Ishikawa (cell line): ENCODE measurements around the gene RPL28.

Experiments
- CEBPB ChIP-seq: IDR thresholded peaks from 2 replicates; pipeline ENCODE4 v1.6.1; 2012
- CREB1 ChIP-seq: IDR thresholded peaks from 2 replicates; pipeline ENCODE4 v1.6.1; 2012; ENCODE audit warnings: low read depth
- EGR1 ChIP-seq: IDR thresholded peaks from 2 replicates; pipeline ENCODE4 v1.6.1; 2012
- EP300 ChIP-seq: IDR thresholded peaks from 2 replicates; pipeline ENCODE4 v1.6.1; 2012; ENCODE audit warnings: borderline replicate concordance
- FOXM1 ChIP-seq: IDR thresholded peaks from 2 replicates; pipeline ENCODE4 v1.6.1; 2012; ENCODE audit warnings: low read depth, borderline replicate concordance
- MAX ChIP-seq: IDR thresholded peaks from 2 replicates; pipeline ENCODE4 v1.6.1; 2012
- NFIC ChIP-seq: IDR thresholded peaks from 2 replicates; pipeline ENCODE4 v1.6.1; 2012
- RAD21 ChIP-seq: IDR thresholded peaks from 2 replicates; pipeline ENCODE4 v1.6.1; 2012; ENCODE audit warnings: low read depth
- REST ChIP-seq: IDR thresholded peaks from 2 replicates; pipeline ENCODE4 v1.6.1; 2012; ENCODE audit warnings: low read depth, mild to moderate bottlenecking
- TAF1 ChIP-seq: IDR thresholded peaks from 2 replicates; pipeline ENCODE4 v1.6.1; 2012; ENCODE audit warnings: low read depth, mild to moderate bottlenecking
- TCF12 ChIP-seq: IDR thresholded peaks from 2 replicates; pipeline ENCODE4 v1.6.1; 2012; ENCODE audit warnings: low read depth
- TEAD4 ChIP-seq: IDR thresholded peaks from 2 replicates; pipeline ENCODE4 v1.6.1; 2012
- USF1 ChIP-seq: IDR thresholded peaks from 2 replicates; pipeline ENCODE4 v1.6.1; 2012
- YY1 ChIP-seq: IDR thresholded peaks from 2 replicates; pipeline ENCODE4 v1.6.1; 2012; ENCODE audit warnings: low read depth
- ZBTB7A ChIP-seq: IDR thresholded peaks from 2 replicates; pipeline ENCODE4 v1.6.1; 2012; ENCODE audit warnings: low read depth

RPL28 gene

GRCh38 chr19:55340784-55341147 lies 45.0 kb upstream of the RPL28 start:
- TF ChIP-seq CREB1 = no peak
- no peak for TF ChIP-seq YY1
- TF ChIP-seq MAX = no peak
- TF ChIP-seq EGR1 = no peak
- TF ChIP-seq TEAD4 = no peak
- TF ChIP-seq REST = no peak
- no peak for TF ChIP-seq USF1
- no peak for TF ChIP-seq TAF1
- TF ChIP-seq TCF12 = no peak
- no peak for TF ChIP-seq RAD21
- TF ChIP-seq EP300 = no peak
- no peak for TF ChIP-seq ZBTB7A
- TF ChIP-seq CEBPB = no peak
- no peak for TF ChIP-seq NFIC

GRCh38 chr19:55341171-55341588 lies 44.6 kb upstream of the RPL28 start:
- TF ChIP-seq NFIC (no peak), TAF1 (no peak), REST (no peak), CREB1 (no peak), YY1 (no peak), ZBTB7A (no peak), RAD21 (no peak), TEAD4 (no peak), FOXM1 (no peak), USF1 (no peak), EGR1 (no peak), EP300 (no peak), TCF12 (no peak), MAX (no peak), CEBPB (no peak)

GRCh38 chr19:55341595-55342531 lies 43.9 kb upstream of the RPL28 start:
- no peak for TF ChIP-seq TCF12
- no peak for TF ChIP-seq ZBTB7A
- no peak for TF ChIP-seq EP300
- no peak for TF ChIP-seq REST

- TF ChIP-seq CREB1 = no peak
- TF ChIP-seq TCF12 = no peak
- TF ChIP-seq MAX = no peak
- no peak for TF ChIP-seq REST
- no peak for TF ChIP-seq TAF1
- no peak for TF ChIP-seq NFIC
- TF ChIP-seq EGR1 = no peak
- TF ChIP-seq YY1 = no peak
Measured at GRCh38 chr19:55344444-55344843, 41.3 kb upstream of the RPL28 start.
